Sigmoid colon (tissue), 7 donors: ENCODE measurements around the gene MRM2. TPM values are rescaled to one million over a fixed set of nuclear protein-coding genes. Genes with fewer than 3 reads are reported as not detected.
A peak's percentile ranks its signal among the peaks of the same experiment; 100 is the strongest.

ENCODE experiments used
- DNase-seq: peaks from one replicate; pipeline ENCODE4 v3.0.0-alpha.2; 2019
- H3K27ac ChIP-seq, 4 donors: fragments of 200-600 bp; sonication (generic); one replicate each; pipeline ENCODE4 v1.5.1; 2016 to 2019; ENCODE audit warnings: mild to moderate bottlenecking in 1 of 4
- H3K27me3 ChIP-seq, 3 donors: fragments of 200-600 bp; sonication (generic); one replicate each; pipeline ENCODE4 v1.5.1; 2019; ENCODE audit warnings: mild to moderate bottlenecking in 1 of 3
- H3K36me3 ChIP-seq, 4 donors: fragments of 200-600 bp; sonication (generic); one replicate each; pipeline ENCODE4 v1.5.1; 2016 to 2019
- H3K4me1 ChIP-seq, 4 donors: fragments of 200-600 bp; sonication (generic); one replicate each; pipeline ENCODE4 v1.5.1; 2017 to 2019
- H3K4me3 ChIP-seq, 4 donors: fragments of 200-600 bp; sonication (generic); one replicate each; pipeline ENCODE4 v1.5.1; 2017 to 2019; ENCODE audit warnings: mild to moderate bottlenecking in 2 of 4, moderate library complexity in 1 of 4
- H3K9me3 ChIP-seq, 4 donors: fragments of 200-600 bp in 3 of 4; sonication (generic) in 3 of 4; one replicate each; pipeline versions ENCODE4 v1.5.1 to v1.6.1; 2013 to 2019
- CTCF ChIP-seq, 4 experiments: fragments of 450-650 bp in 3 of 4; fragments of 200-600 bp in 1 of 4; IDR thresholded peaks; one replicate each; pipeline ENCODE4 v1.5.1; 2016 to 2019; ENCODE audit warnings: antibody characterized with exemption in 4 of 4, mild to moderate bottlenecking in 3 of 4, moderate library complexity in 2 of 4
- EP300 ChIP-seq, 4 donors: sonication (generic); formaldehyde crosslinking; IDR thresholded peaks; one replicate each; pipeline ENCODE4 v1.6.1; 2017; ENCODE audit warnings: antibody characterized with exemption in 4 of 4
- POLR2A ChIP-seq, 2 donors: fragments of 450-650 bp; IDR thresholded peaks; one replicate each; pipeline ENCODE4 v1.6.1; 2016; ENCODE audit warnings: antibody characterized with exemption in 2 of 2, mild to moderate bottlenecking in 2 of 2, moderate library complexity in 2 of 2
- POLR2AphosphoS5 ChIP-seq, 4 donors: sonication (generic); formaldehyde crosslinking; IDR thresholded peaks; one replicate each; pipeline ENCODE4 v1.6.1; 2017; ENCODE audit warnings: antibody characterized with exemption in 4 of 4
- WGBS, 2 donors: extraction: QIAGEN DNeasy Blood & Tissue Kit; methylation state at CpG; one replicate each; pipeline ENCODE4 v1.1.7; 2013; 5-methylcytosine and 5-hydroxymethylcytosine counted together
- intact Hi-C: fragments of 100-400 bp; cut with DNase I; formaldehyde crosslinking; loops from one replicate; pipeline ENCODE4 v1.15.1; 2023
- polyA plus RNA-seq, 3 donors: library from polyadenylated mRNA; stranded (reverse); fragments of 200-250 nt; gene quantifications; one replicate each; pipeline ENCODE4 v1.2.3, GENCODE V29; 2013
- total RNA-seq, 4 donors: library from RNA; depleted of rRNA; stranded (reverse); fragments of >200 nt; gene quantifications; one replicate each; pipeline ENCODE4 v1.1.0, GENCODE V29; 2016
- donor health status: healthy with polysubstance abuse.
- donor health status: Bipolar disorder and iron deficiency.
- donor health status: healthy.

Gene MRM2
- total and polyA plus RNA-seq, 7 donors: 12.6 to 25.0 (median 18.5) TPM

GRCh38 chr7:2208712-2209111 lies 33.3 kb downstream of the MRM2 start:
- Histone ChIP-seq H3K9me3 (no peaks in the 10 kb centered on the region), H3K4me1 (peaks cover 0 to 30% (median 19%) of the 10 kb centered on the region in 4 donors), H3K27me3 (no peaks in the 10 kb centered on the region), H3K4me3 (no peak overlapping the region), H3K27ac (no peak overlapping the region), H3K36me3 (peaks cover 0 to 46% (median 14%) of the 10 kb centered on the region in 4 donors)
- TF ChIP-seq POLR2A (IDR thresholded peaks at IDR 0.05) (no peak), CTCF (IDR thresholded peaks at IDR 0.05) (no peak), EP300 (IDR thresholded peaks at IDR 0.05) (no peak), POLR2AphosphoS5 (IDR thresholded peaks at IDR 0.05) (no peak)
- intact Hi-C loops: loop anchor here (1.0 to 10.0 kb wide), 4 partner anchors 104 to 626 kb away; no protein-coding TSS in a partner anchor
- no peak for DNase-seq
- 93 to 95% methylated on average over 16 of the region's 16 CpGs for WGBS, 2 donors

- Histone ChIP-seq H3K9me3 (no peaks in the 10 kb centered on the region), H3K27ac (peak overlapping the region in 2 of 4 donors; percentile 60 to 65), H3K4me3 (no peak overlapping the region), H3K27me3 (no peaks in the 10 kb centered on the region), H3K36me3 (peaks cover 0 to 25% (median 4%) of the 10 kb centered on the region in 4 donors), H3K4me1 (peaks cover 0 to 50% (median 36%) of the 10 kb centered on the region in 4 donors)
- peak; percentile 34 for DNase-seq
- TF ChIP-seq POLR2AphosphoS5 (IDR thresholded peaks at IDR 0.05) (no peak), CTCF (IDR thresholded peaks at IDR 0.05) (no peak), POLR2A (IDR thresholded peaks at IDR 0.05) (no peak), EP300 (IDR thresholded peaks at IDR 0.05) (no peak)
- 93 to 94% methylated on average over 16 of the region's 16 CpGs for WGBS, 2 donors
- intact Hi-C loops: loop anchor here (5.0 to 10.0 kb wide), 2 partner anchors 390 to 623 kb away; no protein-coding TSS in a partner anchor
These were observed 36.8 kb downstream of the MRM2 start for GRCh38 chr7:2205036-2205780.

GRCh38 chr7:2204446-2204845 lies 37.6 kb downstream of the MRM2 start:
- Histone ChIP-seq H3K4me1 (peaks cover 0 to 44% (median 36%) of the 10 kb centered on the region in 4 donors), H3K27me3 (no peaks in the 10 kb centered on the region), H3K9me3 (no peaks in the 10 kb centered on the region), H3K4me3 (no peak overlapping the region), H3K27ac (peak overlapping the region in 3 of 4 donors; percentile 40 to 65 (median 60)), H3K36me3 (peaks cover 0 to 32% (median 10%) of the 10 kb centered on the region in 4 donors)
- no peak for DNase-seq
- intact Hi-C loops: loop anchor here (10.0 kb wide), 1 partner anchor 390 kb away; no protein-coding TSS in a partner anchor
- 93 to 98% methylated on average over 11 of the region's 11 CpGs for WGBS, 2 donors
- TF ChIP-seq POLR2AphosphoS5 (IDR thresholded peaks at IDR 0.05): no peak
- no peak for TF ChIP-seq POLR2A (IDR thresholded peaks at IDR 0.05)
- TF ChIP-seq EP300 (IDR thresholded peaks at IDR 0.05): no peak
- no peak for TF ChIP-seq CTCF (IDR thresholded peaks at IDR 0.05)

DNA sequence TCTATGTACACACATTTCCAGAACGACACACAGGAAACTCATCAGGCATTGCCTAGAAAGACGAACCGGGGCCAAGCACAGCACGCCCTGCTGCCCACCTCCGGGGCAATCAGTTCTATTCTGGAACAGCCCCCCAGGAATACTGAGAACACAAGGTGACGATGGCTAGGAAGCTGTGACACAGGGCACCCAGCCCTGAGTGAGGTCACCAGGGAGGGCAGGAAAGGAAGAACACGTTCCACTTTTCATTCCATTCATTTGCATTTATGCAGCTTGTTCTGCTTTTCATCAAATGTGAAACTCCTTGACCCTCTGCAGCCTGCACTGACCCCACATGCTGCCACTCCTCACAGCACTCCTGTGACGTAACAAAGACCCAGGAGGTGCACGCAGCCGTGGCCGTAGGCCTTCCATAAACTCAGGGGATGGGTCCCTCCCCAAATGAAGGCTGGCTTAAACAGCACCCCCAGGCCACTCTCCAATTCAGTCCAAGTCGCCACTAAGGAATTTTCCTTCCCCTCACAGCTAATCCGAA lies 38.2 kb downstream of the MRM2 start:
- Histone ChIP-seq H3K27ac (peak overlapping the region in 3 of 4 donors; percentile 40 to 65 (median 60)), H3K36me3 (peaks cover 0 to 38% (median 12%) of the 10 kb centered on the region in 4 donors), H3K9me3 (no peaks in the 10 kb centered on the region), H3K27me3 (no peaks in the 10 kb centered on the region), H3K4me1 (peaks cover 0 to 40% (median 36%) of the 10 kb centered on the region in 4 donors), H3K4me3 (no peak overlapping the region)
- TF ChIP-seq POLR2AphosphoS5 (IDR thresholded peaks at IDR 0.05) (peak in 3 of 4 donors; percentile 19 to 50 (median 39)), CTCF (IDR thresholded peaks at IDR 0.05) (peak in 1 of 4 experiments; percentile 7), EP300 (IDR thresholded peaks at IDR 0.05) (no peak), POLR2A (IDR thresholded peaks at IDR 0.05) (no peak)
- 75 to 84% methylated on average over 13 of the region's 13 CpGs for WGBS, 2 donors
- peak; percentile 67 for DNase-seq
- intact Hi-C loops: loop anchor here (1.0 to 10.0 kb wide), 2 partner anchors 29 to 389 kb away; no protein-coding TSS in a partner anchor
